SK-N-SH treated with all-trans-retinoic acid at 6 μM for 48 hours (cell line): ENCODE measurements around the gene CGB5.

ENCODE experiments used
- CREB5 ChIP-seq: fragments of 250-450 bp; sonication (Bioruptor Pico); IDR thresholded peaks from 2 replicates; pipeline ENCODE4 v1.5.1; 2020; ENCODE audit warnings: low read depth, mild to moderate bottlenecking, moderate library complexity
- CSRNP3 ChIP-seq: fragments of 250-450 bp; sonication (Bioruptor Pico); IDR thresholded peaks from 2 replicates; pipeline ENCODE4 v1.5.1; 2021; ENCODE audit warnings: mild to moderate bottlenecking, moderate library complexity
- OSR1 ChIP-seq: fragments of 250-450 bp; sonication (Bioruptor Pico); IDR thresholded peaks from 2 replicates; pipeline ENCODE4 v1.8.0; 2022; ENCODE audit warnings: moderate library complexity, mild to moderate bottlenecking, inconsistent platforms
- PATZ1 ChIP-seq: fragments of 250-450 bp; sonication (Bioruptor Pico); IDR thresholded peaks from 2 replicates; pipeline ENCODE4 v1.8.0; 2020; ENCODE audit warnings: mild to moderate bottlenecking, moderate library complexity, borderline replicate concordance
- RARB ChIP-seq: fragments of 250-450 bp; sonication (Bioruptor Pico); IDR thresholded peaks from 2 replicates; pipeline ENCODE4 v1.8.0; 2021; ENCODE audit warnings: mild to moderate bottlenecking, moderate library complexity
- SNAI2 ChIP-seq: fragments of 250-450 bp; sonication (Bioruptor Pico); IDR thresholded peaks from 2 replicates; pipeline ENCODE4 v1.5.0; 2020; ENCODE audit warnings: mild to moderate bottlenecking, moderate library complexity
- ZFP3 ChIP-seq: fragments of 250-450 bp; sonication (Bioruptor Pico); IDR thresholded peaks from 2 replicates; pipeline ENCODE4 v1.5.0; 2020; ENCODE audit warnings: mild to moderate bottlenecking, moderate library complexity
- ZFP30 ChIP-seq: fragments of 450-650 bp; formaldehyde crosslinking; IDR thresholded peaks from 2 replicates; pipeline ENCODE4 v1.5.0; 2022; ENCODE audit warnings: mild to moderate bottlenecking, moderate library complexity

- TF ChIP-seq SNAI2 (CRISPR knock-in tag) (no peak), CREB5 (no peak), RARB (no peak), PATZ1 (CRISPR knock-in tag) (no peak), ZFP3 (CRISPR knock-in tag) (no peak), ZFP30 (CRISPR knock-in tag) (no peak), OSR1 (CRISPR knock-in tag) (no peak), CSRNP3 (CRISPR knock-in tag) (no peak)
Observed at GRCh38 chr19:49004133-49004532, 39.5 kb upstream of the CGB5 start.
